NCI-H146 treated with DMSO at 0.1 percent for 48 hours (cell line): Measurements from ENCODE around the gene C11orf24.

Experiments
- DNase-seq: peaks from one replicate; lab custom pipeline; 2025; ENCODE audit not compliant: unreplicated experiment; lab: John Stamatoyannopoulos, UW

C11orf24 gene

GRCh38 chr11:68271781-68272608 is at the start of gene C11orf24:
Gene C11orf24 (minus strand): TSS chr11:68271973. CDS start chr11:68263767, 8,206 bp downstream.
- DNase-seq = peak; percentile 89

DNA sequence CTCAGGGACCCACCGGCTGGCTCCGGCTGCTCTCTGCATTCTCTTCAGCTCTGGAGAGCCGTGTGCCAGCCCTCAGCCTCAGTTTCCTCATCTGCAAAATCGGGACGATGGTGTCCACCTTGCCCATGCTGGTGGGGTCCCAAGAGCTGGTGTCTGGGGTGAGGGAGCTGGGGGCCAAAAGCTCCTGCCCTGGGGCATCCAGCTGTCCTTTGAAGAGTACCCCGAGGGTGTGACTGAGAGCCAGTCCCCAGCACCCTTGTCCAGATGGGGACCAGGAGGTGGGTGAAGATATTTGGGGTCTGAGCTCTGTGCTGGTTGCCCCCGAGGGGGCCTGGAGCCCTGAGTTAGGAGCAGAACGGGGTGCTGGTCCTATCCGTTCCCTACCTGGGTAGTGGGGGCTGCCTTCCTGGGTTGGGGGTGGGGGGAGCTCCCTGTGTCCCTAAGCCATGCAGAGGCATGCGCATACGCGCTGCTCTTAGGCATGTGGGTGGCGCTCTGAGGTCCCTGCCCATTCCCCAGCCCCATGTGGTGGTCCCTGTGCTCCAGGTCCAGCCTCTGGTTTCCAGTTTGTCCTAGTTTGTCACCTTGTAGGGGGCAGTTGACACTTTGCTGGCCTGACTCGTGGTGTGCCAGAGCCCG is 45.5 kb upstream of the C11orf24 start:
- DNase-seq = no peak

DNA sequence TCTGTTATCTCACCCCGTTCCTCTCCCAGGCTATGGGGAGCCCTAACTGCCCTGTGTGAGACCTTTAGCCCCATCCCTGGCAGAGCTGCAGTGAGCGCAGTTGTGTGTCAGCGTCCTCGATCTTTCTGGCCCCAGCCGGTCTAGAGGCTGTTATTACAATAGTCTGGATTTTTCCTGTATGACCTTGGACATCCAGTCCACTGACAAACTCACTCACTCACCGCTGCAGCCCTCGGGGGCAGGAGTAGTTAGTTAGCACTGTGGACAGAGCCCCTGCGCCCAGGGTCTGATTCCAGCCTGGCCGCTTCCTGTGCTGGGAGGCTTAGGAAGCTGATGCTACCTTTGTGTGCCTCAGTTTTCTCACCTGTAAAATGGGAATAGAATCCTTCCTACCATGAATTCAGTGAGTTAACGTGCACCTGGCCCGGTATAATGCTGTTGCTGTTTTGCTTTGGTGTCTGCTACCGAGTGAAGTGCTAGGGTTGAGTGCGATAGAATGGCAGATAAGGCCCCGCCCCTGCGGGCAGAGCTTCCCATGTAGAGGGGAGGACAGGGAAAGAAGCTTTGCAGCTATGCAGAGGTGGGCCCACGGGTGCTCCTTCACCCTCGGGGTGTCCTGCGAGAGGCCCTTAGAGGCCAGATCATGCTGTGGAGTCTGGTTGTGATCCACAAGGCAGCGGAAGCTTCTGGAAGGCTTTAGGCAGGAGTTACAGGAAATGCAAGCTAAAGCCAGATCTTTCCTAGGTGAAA is 43.6 kb upstream of the C11orf24 start:
- DNase-seq = no peak

GRCh38 chr11:68314203-68315170 is 42.7 kb upstream of the C11orf24 start:
- no peak for DNase-seq

- peak; percentile 46 for DNase-seq
Measured at GRCh38 chr11:68313574-68314202, 41.9 kb upstream of the C11orf24 start.

GRCh38 chr11:68312780-68313573 is 41.2 kb upstream of the C11orf24 start:
- no peak for DNase-seq

- DNase-seq = no peak
Measured at GRCh38 chr11:68312117-68312779, 40.5 kb upstream of the C11orf24 start, which contains the start of gene LRP5. Gene LRP5 (plus strand): TSS chr11:68312591. CDS start chr11:68312715, 124 bp downstream.

DNA sequence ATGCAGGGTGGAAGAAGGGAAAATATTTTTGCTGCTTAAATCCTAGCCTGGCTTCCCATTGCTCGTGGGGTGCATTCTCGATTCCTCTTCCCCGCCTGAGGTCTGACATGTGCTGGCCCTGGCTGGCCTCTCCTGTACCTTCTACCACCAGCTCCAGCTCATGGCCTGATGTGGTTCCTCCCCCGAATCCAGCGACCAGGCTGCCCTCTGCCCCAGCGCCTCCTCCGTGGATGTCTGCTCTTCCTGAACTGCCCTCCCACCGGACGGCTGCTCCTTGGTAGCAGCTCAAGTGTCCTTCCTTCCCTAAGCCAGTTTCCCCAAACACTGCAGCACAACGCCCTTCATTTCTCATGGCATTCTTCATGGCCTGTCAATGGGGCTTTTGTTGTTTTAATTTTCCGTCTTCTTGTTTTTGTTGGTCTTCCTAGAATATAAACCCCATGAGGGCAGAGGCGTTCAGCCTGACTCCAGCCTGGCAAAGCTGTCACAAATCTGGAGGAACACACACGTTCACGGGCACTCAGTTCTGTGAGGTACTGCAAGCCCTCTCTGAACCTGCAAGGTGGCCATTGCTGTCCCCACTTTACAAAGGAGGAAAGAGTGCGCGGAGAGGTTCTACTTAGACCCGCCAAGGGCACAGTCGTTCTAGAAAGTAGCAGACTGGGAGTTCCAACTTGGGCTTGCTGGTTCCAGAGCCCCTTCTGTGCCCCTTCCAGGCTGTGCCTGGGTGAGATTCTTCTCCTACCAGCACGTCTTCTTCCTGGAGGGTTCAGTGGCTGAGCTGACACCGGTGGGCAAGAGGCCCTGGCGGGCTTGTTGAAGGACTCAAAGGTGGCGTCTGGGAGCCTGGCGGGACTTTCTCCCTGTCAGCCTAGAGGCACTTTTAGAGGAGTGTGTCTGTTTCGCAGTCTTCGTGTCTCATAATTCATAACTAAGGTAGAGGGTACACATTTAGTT is 39.7 kb upstream of the C11orf24 start:
- DNase-seq = no peak

DNA sequence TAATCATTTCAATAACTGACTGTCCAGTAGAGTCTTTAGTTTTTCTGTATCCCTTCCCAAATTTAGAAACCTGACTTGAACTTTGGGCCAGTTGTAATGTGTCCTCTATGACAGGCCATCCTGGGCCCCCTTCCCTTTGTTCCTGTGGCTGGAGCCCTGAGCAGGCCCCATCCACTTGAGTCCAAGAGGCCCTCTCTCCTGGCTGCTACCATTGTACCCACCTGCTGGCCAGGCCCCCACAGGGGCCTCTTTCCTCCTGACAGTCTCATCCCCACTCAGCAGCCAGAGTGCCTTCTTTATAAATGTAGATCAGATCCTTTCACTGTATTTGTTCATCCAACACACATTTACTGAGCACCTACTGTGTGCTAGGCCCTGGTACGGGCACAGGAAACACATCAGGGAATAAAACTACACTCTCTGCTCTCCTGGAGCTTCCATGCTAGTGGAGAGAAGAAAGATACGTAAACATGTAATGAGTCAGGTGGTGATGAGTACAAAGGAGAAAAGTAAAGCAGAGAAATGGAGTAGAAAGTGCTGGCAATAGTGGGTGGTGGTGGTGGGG is 37.9 kb upstream of the C11orf24 start:
- no peak for DNase-seq

DNA sequence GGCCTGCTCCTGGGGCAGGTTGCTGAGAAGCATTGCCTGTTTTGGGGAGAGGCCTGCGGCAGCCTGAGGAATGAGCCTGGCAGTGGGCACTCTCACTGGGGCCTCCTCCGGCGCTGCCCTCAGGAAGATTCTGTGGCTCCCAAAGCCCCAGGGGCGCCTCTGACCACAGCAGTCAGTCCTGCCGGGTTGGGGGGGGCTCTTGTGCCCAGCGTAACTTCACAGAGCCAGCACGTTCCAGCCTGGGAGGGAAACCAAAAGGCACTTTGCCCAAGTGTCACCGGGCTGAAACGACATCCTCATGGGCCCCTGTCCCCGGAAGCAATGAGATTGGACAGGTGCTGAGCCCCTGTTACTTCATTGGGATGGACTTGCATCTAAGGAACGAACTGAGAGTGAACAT is 36.3 kb upstream of the C11orf24 start:
- DNase-seq = no peak

- no peak for DNase-seq
Measured at GRCh38 chr11:68306636-68307035, 34.9 kb upstream of the C11orf24 start.

- no peak for DNase-seq
Measured at GRCh38 chr11:68303982-68304780, 32.4 kb upstream of the C11orf24 start.

DNA sequence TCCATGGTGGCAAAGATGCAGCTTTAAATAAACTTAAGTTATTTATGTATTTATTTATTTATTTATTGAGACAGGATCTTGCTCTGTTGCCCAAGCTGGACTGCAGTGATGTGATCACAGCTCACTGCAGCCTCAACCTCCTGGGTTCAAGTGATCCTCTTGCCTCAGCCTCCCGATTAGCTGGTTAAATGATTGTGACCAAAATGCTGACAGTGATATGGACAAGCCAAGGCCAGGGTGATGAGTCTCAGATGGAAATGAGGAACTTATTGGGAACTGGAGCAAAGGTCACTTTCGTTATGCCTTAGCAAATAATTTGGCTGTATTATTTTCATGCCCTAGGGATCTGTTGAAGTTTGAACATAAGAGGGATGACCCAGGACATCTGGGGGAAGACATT is 31.3 kb upstream of the C11orf24 start:
- DNase-seq = no peak

GRCh38 chr11:68302670-68303069 is 30.9 kb upstream of the C11orf24 start:
- peak; percentile 24 for DNase-seq

- DNase-seq = no peak
Measured at GRCh38 chr11:68302256-68302655, 30.5 kb upstream of the C11orf24 start.

DNA sequence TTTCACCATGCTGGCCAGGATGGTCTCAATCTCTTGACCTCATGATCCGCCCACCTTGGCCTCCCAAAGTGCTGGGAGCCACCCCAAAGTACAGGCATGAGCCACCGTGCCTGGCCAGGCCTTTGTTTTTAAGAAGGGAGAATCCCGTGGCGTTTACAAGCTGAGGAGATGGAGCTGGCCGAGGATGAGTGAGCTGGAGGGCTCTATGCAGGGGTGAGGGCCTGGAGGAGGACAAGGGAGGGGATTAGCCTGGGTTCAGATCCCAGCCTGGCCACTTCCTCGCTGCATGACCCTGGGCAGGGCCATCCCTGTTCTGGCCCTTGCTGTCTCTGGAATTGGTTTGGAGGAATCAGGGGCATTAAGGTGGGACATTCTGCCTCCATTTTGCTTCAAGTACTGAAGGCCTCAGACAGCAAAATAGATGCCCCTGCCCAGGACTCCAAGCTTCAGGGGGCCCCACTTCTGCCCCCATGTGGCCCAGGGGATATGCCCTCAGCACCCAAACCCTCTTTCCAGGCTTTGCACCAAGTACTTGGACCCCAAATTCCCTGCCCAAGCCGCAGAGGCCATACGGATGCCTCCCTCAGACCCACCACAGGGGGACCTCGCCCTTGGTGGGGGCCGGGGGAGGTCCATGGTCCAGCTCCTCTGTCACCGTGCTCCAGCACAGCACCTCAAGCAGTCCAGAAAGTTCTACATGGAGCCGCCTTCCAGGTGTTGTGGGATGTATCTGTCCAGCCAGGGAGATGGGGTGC is 28.5 kb upstream of the C11orf24 start:
- no peak for DNase-seq
